Measurements from ENCODE around the gene PNKP. TPM values are rescaled to one million over a fixed set of nuclear protein-coding genes. Genes with fewer than 3 reads are reported as not detected.

PNKP gene
- total and polyA plus RNA-seq, 9 of the 15 experiments (the other 6 are each of a cell fraction or from before 2014, with no cell fraction given) = 2.8 to 85.4 (median 25.3) TPM

GRCh38 chr19:49876422-49877019 is 9.1 kb upstream of the PNKP start (continued):
- TF ChIP-seq ZNF518B (CRISPR knock-in tag; IDR thresholded peaks at IDR 0.05) (no peak), ZNF146 (CRISPR knock-in tag; IDR thresholded peaks at IDR 0.05; ENCODE audit: unreplicated experiment) (no peak), ELF1 (tag; IDR thresholded peaks at IDR 0.05) (peak; percentile 58; the same call in 1 of the 2 replicates), ARID4B (CRISPR knock-in tag; IDR thresholded peaks at IDR 0.05) (peak; percentile 71), SAFB (IDR thresholded peaks at IDR 0.05; ENCODE audit: borderline replicate concordance, low read depth, low read length) (no peak), RUNX1 (IDR thresholded peaks at IDR 0.05; ENCODE audit: low read depth) (peak; percentile 72; the same call in 1 of the 2 replicates), TOE1 (IDR thresholded peaks at IDR 0.05; ENCODE audit: borderline replicate concordance) (no peak), TOE1 (CRISPR knock-in tag; IDR thresholded peaks at IDR 0.05; ENCODE audit: borderline replicate concordance, low read depth) (no peak), ZNF76 (CRISPR knock-in tag; IDR thresholded peaks at IDR 0.05; ENCODE audit: borderline replicate concordance) (peak; percentile 33; the same call in 1 of the 2 replicates), PURB (CRISPR knock-in tag; IDR thresholded peaks at IDR 0.05; ENCODE audit: low read depth) (no peak), USF1 (CRISPR knock-in tag; IDR thresholded peaks at IDR 0.05) (peak; percentile 88), TAF15 (IDR thresholded peaks at IDR 0.05; ENCODE audit: low read depth, low read length) (no peak), MECOM (CRISPR knock-in tag; IDR thresholded peaks at IDR 0.05) (no peak), POLR2AphosphoS2 (IDR thresholded peaks at IDR 0.05; ENCODE audit: low read length) (peak; percentile 67; the same call in 1 of the 2 replicates), TGIF2 (CRISPR knock-in tag; IDR thresholded peaks at IDR 0.05) (no peak), EWSR1 (IDR thresholded peaks at IDR 0.05; ENCODE audit: borderline replicate concordance, low read depth, partially characterized antibody) (no peak), ZBTB17 (CRISPR knock-in tag; IDR thresholded peaks at IDR 0.05) (0 out of 2 replicates have a peak, but pooled peaks have one; percentile 14), DMBX1 (CRISPR knock-in tag; IDR thresholded peaks at IDR 0.05; ENCODE audit: borderline replicate concordance) (peak; percentile 48; the same call in 1 of the 2 replicates), SMC3 (conservative IDR thresholded peaks at IDR 0.05; ENCODE audit: insufficient read depth, low read depth, low read length) (no peak)
